GM23248 (cell line): Measurements from ENCODE around the gene TMA7.

ENCODE experiments used
- EZH2 ChIP-seq: fragments of 200-600 bp; sonication (generic); IDR thresholded peaks from 2 replicates; pipeline ENCODE4 v1.6.1; 2018; ENCODE audit warnings: antibody characterized with exemption, mild to moderate bottlenecking; ENCODE audit not compliant: insufficient read depth, poor library complexity, severe bottlenecking
- EZH2phosphoT487 ChIP-seq: fragments of 200-600 bp; sonication (generic); IDR thresholded peaks from 2 replicates; pipeline ENCODE4 v1.6.1; 2018; ENCODE audit warnings: antibody characterized with exemption, moderate library complexity, mild to moderate bottlenecking, low read depth; ENCODE audit not compliant: insufficient read depth

- TF ChIP-seq EZH2phosphoT487, result no peak
- no peak for TF ChIP-seq EZH2
These were observed 33.3 kb upstream of the TMA7 start for GRCh38 chr3:48406443-48407431.
